Measurements from ENCODE around the gene CXCL12. TPM values are rescaled to one million over a fixed set of nuclear protein-coding genes. Genes with fewer than 3 reads are reported as not detected.

The CXCL12 gene
- total RNA-seq, 6 experiments from 2014 or later, result 111 to 241 (median 197) TPM

DNA sequence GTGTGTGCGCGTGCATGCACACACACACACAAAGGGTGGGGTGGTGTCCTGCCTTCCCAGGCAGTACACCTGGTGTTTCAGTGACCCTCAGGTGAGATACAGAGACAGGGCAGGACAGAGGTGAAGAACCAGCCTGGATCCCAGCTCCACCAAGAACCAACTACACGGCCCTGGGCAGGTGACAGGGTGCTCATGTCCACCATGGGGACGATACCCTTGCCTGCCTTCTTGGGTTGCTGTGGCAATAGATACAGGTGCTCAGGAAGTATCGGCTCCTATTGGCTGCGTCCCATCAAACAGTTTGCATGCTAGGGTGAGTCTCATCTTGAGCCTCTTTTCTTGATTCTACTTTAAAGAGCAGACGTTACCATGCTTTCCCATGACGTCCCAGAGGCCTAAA lies 33.7 kb upstream of the CXCL12 start:
- Mint-ChIP-seq H3K4me3 (no peak overlapping the region), H3K27me3 (ENCODE audit: insufficient read depth) (peaks cover 32% of the 10 kb centered on the region), H3K36me3 (ENCODE audit: low read depth) (peaks cover 9% of the 10 kb centered on the region; the same call in 1 of the 2 replicates), H3K4me1 (ENCODE audit: low read depth) (peaks cover 19% of the 10 kb centered on the region), H3K9me3 (no peaks in the 10 kb centered on the region; the same call in 1 of the 2 replicates), H3K27ac (no peak overlapping the region)
- TF ChIP-seq, protein P1, sequence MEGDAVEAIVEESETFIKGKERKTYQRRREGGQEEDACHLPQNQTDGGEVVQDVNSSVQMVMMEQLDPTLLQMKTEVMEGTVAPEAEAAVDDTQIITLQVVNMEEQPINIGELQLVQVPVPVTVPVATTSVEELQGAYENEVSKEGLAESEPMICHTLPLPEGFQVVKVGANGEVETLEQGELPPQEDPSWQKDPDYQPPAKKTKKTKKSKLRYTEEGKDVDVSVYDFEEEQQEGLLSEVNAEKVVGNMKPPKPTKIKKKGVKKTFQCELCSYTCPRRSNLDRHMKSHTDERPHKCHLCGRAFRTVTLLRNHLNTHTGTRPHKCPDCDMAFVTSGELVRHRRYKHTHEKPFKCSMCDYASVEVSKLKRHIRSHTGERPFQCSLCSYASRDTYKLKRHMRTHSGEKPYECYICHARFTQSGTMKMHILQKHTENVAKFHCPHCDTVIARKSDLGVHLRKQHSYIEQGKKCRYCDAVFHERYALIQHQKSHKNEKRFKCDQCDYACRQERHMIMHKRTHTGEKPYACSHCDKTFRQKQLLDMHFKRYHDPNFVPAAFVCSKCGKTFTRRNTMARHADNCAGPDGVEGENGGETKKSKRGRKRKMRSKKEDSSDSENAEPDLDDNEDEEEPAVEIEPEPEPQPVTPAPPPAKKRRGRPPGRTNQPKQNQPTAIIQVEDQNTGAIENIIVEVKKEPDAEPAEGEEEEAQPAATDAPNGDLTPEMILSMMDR (IDR thresholded peaks at IDR 0.05), result no peak
- DNase-seq, result no peak

DNA sequence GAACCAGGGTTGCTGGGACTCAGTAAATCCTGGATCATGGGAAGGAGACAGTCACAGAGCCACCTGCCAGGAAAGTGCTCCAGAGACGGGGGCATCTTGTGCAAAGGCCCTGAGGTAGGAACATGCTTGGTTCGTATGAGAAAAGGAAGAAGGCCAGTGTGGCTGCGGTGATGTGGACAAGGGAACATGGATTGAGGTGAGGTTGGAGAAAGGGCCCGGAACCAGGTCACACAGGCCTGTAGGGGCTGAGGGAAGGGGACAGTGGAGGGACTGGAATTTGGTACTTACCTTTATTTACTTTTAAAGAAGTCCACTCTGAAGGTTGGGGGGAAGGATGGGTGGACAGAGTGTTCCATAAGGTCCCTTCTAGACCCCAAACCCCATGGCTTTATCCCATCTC lies 32.9 kb upstream of the CXCL12 start:
- Mint-ChIP-seq H3K27me3 (ENCODE audit: insufficient read depth) (peaks cover 27% of the 10 kb centered on the region), H3K4me1 (ENCODE audit: low read depth) (peaks cover 26% of the 10 kb centered on the region), H3K4me3 (no peak overlapping the region), H3K9me3 (no peaks in the 10 kb centered on the region; the same call in 1 of the 2 replicates), H3K36me3 (ENCODE audit: low read depth) (peaks cover 9% of the 10 kb centered on the region; the same call in 1 of the 2 replicates), H3K27ac (no peak overlapping the region)
- TF ChIP-seq, protein P1 (IDR thresholded peaks at IDR 0.05), result no peak
- no peak for DNase-seq

DNA sequence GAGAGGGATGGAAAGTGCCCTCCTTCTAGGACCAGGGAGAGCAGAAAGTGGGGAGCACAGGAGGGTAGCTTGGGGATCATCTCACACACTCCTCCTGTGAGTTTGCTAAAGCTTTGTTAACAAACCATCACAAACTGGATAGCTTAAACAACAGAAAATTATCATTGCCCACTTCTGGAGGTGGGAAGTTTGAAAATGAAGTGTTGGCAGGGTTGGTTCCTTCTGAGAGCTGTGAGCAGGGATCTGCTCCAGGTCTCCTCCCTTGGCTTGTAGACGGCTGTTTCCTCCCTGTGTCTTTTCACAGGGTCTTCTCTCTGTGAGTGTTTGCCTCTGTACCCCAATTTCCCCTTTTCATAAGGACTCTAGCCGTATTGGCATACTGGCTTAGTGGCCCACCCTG lies 32.0 kb upstream of the CXCL12 start:
- H3K4me3 Mint-ChIP-seq, result no peak overlapping the region
- H3K9me3 Mint-ChIP-seq, result peaks cover 2% of the 10 kb centered on the region; the same call in 1 of the 2 replicates
- peaks cover 27% of the 10 kb centered on the region for H3K27me3 Mint-ChIP-seq (ENCODE audit: insufficient read depth)
- DNase-seq, result no peak
- TF ChIP-seq, protein P1 (IDR thresholded peaks at IDR 0.05), result no peak
- H3K4me1 Mint-ChIP-seq (ENCODE audit: low read depth), result peaks cover 26% of the 10 kb centered on the region
- H3K36me3 Mint-ChIP-seq (ENCODE audit: low read depth), result peaks cover 16% of the 10 kb centered on the region
- no peak overlapping the region for H3K27ac Mint-ChIP-seq

- peaks cover 24% of the 10 kb centered on the region for H3K36me3 Mint-ChIP-seq (ENCODE audit: low read depth)
- TF ChIP-seq, protein P1 (IDR thresholded peaks at IDR 0.05), result no peak
- H3K9me3 Mint-ChIP-seq, result peaks cover 9% of the 10 kb centered on the region; the same call in 1 of the 2 replicates
- no peak for DNase-seq
- peak overlapping the region; percentile 45 for H3K4me3 Mint-ChIP-seq
- H3K27ac Mint-ChIP-seq, result no peak overlapping the region
- H3K4me1 Mint-ChIP-seq (ENCODE audit: low read depth), result peaks cover 26% of the 10 kb centered on the region
- H3K27me3 Mint-ChIP-seq (ENCODE audit: insufficient read depth), result peaks cover 27% of the 10 kb centered on the region
These were observed 31.3 kb upstream of the CXCL12 start for GRCh38 chr10:44416021-44416771.

DNA sequence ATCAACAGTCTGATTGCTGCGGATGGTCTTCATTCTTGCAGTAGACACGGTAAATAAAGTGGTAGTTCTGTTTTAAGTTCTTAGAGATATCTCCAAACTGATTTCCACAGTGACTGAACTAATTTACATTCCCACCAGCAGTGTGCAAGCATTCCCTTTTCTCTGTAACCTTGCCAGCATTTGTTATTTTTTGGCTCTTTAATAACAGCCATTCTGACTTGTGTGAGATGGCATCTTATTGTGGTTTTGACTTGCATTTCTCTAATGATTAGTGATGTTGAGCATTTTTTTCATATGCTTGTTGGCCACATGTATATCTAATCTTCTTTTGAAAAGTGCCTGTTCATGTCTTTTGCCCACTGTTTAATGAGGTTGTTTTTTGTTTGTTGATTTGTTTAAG lies 30.2 kb upstream of the CXCL12 start:
- Mint-ChIP-seq H3K9me3 (peaks cover 10% of the 10 kb centered on the region; the same call in 1 of the 2 replicates), H3K27ac (no peak overlapping the region), H3K4me3 (no peak overlapping the region), H3K36me3 (ENCODE audit: low read depth) (peaks cover 25% of the 10 kb centered on the region), H3K4me1 (ENCODE audit: low read depth) (peaks cover 26% of the 10 kb centered on the region), H3K27me3 (ENCODE audit: insufficient read depth) (peaks cover 18% of the 10 kb centered on the region)
- DNase-seq, result peak; percentile 26
- TF ChIP-seq, protein P1 (IDR thresholded peaks at IDR 0.05), result no peak
